GM08714 (cell line): ENCODE measurements around the gene EMC9.

Experiments
- H3K4me3 ChIP-seq: fragments of 200-500 bp; sonication (Bioruptor generic); 2 replicates; pipeline ENCODE4 v1.5.1; 2014; ENCODE audit warnings: mild to moderate bottlenecking, low read length, inconsistent platforms
- ZNF274 ChIP-seq: IDR thresholded peaks from 2 replicates; pipeline ENCODE4 v1.6.1; 2012; ENCODE audit warnings: mild to moderate bottlenecking, low read depth, low read length

EMC9 gene, protein sequence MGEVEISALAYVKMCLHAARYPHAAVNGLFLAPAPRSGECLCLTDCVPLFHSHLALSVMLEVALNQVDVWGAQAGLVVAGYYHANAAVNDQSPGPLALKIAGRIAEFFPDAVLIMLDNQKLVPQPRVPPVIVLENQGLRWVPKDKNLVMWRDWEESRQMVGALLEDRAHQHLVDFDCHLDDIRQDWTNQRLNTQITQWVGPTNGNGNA

DNA sequence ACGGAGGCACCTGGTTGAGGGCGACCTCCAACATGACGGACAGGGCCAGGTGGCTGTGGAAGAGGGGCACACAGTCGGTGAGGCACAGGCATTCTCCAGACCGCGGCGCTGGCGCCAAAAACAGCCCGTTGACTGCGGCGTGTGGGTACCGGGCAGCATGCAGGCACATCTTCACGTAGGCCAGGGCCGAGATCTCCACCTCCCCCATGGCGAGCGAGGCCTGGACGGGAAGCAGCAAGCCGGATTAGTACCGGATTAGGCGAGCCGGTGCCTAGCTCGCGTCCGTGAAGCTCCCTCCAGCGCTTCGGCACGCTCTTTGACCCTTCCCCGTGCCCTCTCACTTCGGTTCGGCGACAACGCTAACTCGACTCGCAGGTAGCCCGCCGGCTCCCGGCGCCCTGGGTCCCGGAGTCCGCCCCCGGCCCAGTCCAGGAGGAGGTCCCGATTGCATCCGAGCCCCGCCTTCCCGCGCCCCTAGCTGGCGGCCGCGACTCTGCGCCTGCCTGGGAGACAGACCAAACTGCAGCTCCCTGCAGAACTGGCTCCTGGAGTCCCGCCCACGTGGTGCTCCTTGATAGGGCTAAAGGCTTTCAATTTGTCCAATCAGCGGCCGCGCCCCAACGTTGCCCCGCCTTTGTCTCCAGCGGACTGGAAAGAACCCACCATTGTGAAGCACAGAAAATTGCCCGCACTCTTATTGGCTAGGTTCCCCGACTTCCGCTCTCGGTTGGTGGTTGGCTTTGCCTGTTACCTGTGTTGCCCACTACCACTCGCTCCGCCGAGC is at the start of gene EMC9:
TSS of gene EMC9 (minus strand) at position 495 of the 784 bp plus-strand sequence. CDS start at position 208, 287 bp downstream.
- H3K4me3 ChIP-seq, result peak within 1 kb of the TSS; percentile 93
- TF ChIP-seq ZNF274, result no peak

DNA sequence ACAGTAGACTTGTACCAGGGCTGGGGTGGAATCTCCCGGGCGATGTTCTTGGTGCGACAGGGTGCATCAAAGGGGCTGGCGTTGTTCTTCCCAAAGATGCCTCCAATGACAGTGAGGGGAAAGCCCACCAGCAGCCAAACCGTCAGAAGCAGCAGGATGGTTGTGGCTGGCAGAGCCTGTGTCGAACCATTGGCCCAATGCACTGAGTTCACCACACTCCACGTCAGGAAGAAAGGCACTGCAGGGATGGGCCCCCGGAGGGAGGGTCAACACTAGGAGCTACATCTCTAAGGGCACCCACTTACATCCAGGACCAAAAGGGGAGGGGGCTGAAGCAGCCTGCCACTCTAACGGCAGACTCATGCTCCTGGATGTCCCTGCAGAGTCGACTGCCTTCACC is 49.0 kb upstream of the EMC9 start:
- no peak overlapping the region for H3K4me3 ChIP-seq
- no peak for TF ChIP-seq ZNF274

DNA sequence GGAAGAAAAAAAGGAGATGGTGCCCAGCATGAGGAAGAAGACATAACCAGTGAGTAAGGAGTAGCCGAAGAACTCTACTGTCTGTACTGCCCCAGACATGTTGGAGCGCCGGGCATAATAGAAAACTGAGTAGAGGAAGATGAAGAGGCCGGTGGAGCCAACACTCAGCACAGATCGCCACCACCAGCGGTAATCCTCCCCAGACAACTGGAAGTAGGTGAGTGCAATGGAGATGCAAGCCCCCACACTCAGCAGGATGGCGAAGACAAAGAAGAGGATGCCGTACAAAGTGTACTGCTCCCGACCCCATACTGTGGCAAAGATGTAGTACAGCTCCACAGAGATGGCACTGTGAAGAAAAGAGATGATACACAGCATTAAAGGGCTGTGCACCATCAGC is 48.1 kb upstream of the EMC9 start:
- TF ChIP-seq ZNF274, result no peak
- H3K4me3 ChIP-seq, result no peak overlapping the region

DNA sequence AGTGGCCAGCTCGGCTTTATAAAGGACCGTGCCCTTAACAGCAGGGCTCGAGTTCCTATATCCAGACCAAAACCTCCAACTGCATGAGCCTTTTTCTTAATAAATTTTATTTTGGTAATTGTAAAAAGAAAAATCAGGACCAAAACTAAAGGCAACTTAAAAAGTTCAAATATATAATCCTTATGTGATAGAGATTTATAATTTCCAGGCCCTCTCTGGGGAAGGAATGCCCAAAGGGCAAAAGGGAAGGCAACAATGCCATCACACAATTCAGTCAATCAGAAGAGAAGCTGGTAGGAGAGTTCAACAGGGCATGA is 47.6 kb upstream of the EMC9 start:
- H3K4me3 ChIP-seq, result no peak overlapping the region; the same call in 1 of the 2 replicates

DNA sequence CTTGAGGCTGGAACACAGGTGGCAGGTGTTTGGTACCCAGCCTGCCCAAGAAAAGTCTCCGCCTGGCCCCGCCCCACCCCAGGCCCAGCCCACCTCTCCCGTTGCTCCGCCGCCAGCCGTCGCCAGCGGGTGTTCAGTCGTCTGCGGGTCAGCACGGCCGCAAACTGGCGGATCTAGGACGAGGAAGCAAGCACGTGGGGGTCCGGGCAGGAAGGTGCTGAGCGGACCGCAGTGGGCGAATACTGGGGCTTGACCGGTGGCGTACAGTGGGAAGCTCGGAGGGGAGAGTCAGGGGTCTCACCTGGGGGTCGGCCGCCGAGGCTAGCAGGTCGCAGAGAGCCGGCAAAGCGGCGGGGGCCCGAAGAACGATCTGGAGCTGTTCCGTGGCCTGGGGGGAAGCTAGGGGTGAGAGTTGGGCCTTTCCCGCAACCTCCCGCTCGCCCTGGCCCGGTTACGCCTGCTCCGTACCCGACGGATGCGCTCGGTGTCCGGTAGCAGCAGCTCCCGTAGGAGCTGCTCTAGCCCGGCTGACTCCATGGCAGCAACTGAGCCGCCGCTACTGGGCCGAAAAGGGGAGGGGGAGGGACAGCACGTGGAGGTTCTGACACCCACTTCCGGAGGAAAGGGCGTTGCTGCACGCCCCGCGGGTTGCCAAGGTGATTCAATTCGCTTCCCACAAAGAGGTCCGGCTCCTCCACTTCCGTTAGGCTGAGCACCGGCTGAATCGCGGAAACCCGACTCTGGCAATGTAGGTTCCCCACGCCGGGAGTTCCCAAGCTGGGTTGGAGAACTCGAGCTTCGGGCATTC is 47.1 kb upstream of the EMC9 start, which contains the start of gene IPO4:
TSS of gene IPO4 (minus strand) at position 566 of the 808 bp plus-strand sequence. CDS start at position 537, 29 bp downstream.
- peak within 1 kb of the TSS; percentile 72 for H3K4me3 ChIP-seq
- no peak for TF ChIP-seq ZNF274

More for the DNA sequence above, 47.6 kb upstream of the EMC9 start:
- no peak for TF ChIP-seq ZNF274

DNA sequence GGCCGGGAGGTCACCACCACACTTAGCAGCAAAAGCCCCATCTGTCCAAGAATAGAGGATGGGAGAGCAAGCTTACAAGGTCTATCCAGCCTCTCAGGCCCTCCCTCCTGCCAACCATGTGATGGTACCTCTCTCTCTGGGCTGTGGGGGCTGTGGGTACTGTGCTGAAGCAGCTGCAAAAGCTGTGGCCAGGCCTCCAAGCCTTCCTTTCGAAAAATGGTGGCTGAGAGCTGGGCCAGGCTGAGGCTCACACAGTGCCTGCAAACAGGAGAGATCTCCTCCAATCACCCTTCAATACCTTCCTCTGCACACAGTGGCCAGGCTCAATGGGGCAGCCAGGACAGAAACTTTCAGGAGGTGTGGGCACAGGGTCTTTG is 46.1 kb upstream of the EMC9 start:
- peak overlapping the region; percentile 72 for H3K4me3 ChIP-seq
- TF ChIP-seq ZNF274, result no peak

DNA sequence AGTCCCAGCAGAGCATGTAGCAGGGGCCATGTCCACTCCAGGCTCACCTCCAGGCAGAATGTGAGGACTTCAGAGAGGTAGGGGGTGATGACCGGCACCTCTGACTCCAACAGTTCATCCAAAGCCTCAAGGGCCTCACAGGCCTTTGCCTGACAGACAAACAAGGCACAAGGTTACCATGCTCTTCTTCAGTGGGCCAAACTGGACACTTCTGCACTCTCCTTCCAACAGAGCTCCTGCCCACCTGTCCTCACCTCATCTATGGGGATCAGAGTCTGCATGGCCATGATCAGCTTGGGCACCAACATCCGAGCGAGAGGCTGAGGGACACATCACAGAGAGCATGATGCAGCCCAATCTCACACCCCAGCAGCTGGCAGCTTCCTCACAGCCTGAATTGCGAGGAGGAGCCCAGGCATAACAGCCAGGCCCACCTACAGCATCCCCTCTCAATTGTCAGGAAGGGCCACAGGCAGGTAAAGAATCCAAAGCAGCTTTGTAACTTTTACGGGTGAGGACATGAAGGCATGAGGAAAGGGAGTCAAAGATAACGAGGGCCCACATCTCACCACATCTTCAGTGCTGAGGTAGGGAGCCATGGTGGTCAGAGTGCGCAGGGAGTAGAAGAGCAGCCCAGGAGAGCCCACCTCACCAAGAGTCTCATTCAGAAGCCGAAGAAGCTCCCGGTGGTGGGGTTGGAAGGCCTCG is 45.6 kb upstream of the EMC9 start:
- no peak for TF ChIP-seq ZNF274
- no peak overlapping the region; the same call in 1 of the 2 replicates for H3K4me3 ChIP-seq

DNA sequence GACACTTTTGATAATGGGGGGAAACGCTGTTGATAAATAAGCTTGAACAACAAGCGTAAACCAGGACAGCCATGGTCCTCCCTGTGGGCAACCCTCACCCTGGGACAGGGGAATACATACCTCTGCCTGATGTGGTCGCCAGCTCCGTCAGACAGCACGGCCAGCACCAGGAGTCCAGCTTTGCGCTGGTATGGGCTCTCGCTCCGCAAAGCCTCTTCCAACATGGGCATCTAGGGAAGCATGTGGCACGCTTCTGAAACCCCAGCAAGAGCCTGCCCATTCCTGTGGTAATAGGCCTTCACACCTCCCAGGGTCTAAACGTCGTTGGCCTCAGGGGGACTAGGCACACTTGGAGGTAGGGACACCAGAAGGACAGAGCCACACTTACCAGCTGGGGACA is 44.4 kb upstream of the EMC9 start:
- no peak overlapping the region for H3K4me3 ChIP-seq
- TF ChIP-seq ZNF274, result no peak

DNA sequence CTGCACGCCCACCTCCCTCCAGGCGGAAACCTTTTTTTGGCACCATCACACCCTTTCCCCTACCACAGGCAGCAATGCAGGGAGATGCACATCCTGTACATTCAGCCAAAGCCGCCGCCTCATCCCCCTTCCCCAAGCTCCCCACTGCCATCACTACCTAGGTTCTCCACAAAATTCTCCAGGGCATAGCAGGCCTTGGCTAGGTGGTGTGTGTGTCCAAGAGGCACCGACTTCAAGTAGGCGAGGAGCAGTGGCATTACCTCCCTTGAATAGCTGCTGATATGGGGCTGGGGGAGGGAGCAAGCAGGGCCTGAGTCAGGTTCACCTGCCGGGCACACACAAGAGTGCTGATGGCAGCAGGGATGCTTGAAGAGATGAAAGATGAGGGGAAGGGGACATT is 43.6 kb upstream of the EMC9 start:
- H3K4me3 ChIP-seq, result no peak overlapping the region
- no peak for TF ChIP-seq ZNF274

DNA sequence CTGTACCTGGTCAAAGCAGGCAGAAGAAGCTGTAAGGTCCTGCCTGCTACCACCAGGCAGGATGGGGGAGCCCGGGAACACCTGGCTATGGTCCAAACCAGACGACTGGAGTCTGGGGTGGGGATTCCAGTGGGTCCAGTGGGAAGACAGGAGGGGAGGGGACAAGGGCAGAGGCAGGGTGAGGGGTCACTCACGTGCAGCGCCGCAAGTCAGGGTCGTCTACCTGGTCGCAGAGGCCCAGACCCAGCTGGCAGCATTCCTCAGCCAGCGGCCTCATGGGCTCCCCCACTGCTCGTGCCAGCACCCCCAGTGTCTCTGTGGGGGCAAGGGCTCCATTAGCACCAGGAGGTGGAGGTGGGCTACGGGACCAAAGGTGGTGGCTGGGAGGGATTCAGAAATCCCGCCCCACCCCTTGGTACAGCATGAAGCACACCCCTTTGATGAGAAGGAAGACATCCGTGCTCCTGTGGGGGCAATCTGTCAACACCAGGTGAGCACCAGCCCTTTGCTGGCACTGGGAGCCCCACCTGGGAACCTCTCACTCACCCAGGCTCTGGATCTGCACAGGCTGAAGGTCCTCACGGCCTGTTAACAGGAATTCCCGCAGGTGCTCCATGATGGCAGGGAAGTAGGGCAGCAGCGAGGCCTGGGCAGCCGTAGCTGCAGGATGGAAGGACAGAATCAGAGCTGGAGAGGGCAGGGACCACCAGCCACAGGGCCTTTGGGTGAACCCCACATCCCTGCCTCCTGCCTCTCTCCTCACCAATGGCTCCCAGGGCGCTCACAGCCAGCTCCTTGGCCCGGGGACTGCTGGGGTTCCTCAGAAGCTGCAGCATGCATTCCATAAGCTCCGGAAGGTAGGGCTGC is 42.9 kb upstream of the EMC9 start:
- no peak for TF ChIP-seq ZNF274
- no peak overlapping the region for H3K4me3 ChIP-seq

DNA sequence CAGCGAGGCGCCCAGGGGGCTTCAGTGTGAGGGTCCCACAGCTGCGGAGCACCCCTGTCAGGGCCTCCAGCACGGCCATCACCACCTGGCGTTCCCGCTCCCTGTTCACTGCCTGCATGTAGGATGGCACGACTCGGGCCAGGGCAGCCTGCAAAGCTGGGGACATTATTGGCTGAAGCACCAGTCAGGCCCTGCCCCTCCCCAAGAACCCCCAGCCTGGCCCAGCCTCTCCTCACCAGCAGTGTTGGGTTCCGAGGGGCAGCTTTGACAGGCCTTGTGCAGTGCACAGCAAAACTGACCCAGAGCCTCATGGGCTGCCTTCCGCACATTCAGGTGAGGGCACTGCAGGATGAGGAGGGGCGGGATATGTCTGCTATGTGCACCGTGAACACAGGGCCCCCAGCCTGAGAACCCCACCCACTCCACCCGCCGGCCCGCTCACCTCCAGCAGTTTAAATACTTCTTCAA is 41.7 kb upstream of the EMC9 start:
- no peak overlapping the region for H3K4me3 ChIP-seq
- TF ChIP-seq ZNF274, result no peak

DNA sequence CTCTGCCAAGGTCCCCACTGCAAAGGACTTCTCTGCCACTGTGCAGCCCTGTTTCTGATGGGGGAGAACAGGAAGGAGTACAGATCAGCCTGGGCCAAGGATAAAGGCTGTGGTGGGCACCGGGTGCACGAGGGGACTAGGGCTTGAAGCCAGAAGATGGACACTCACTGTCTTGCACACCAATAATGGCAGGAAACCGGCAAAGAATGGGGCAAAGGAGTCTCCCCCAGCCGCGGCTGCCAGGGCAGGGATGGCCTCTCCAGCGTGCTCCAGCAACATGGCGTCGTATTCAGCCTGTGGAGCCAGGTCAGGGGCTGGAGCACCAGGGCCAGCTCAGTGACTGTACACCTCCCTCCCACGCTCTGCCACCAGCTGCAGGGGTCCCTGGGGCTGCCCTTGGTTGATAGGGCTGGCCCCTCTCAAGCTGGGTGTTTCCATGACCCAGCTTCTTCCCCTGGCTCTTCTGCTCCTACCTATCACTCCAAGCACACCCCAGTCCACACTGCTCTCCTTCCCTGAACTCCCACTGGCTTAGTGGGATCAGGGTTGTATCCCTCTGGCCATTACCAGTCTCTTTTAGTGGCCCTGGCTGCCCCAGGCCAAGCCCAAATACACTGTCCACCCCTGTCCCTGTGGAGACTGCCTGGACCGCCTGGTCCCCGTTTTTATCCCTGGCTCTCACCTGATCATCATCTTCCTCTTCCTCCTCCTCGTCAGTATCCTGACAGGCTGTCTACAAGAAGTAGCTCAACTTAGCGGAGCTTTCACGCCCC is 40.9 kb upstream of the EMC9 start:
- H3K4me3 ChIP-seq, result no peak overlapping the region
- no peak for TF ChIP-seq ZNF274
